Upper lobe of right lung (tissue), 1 donor: ENCODE measurements around the gene PRICKLE1. TPM values are rescaled to one million over a fixed set of nuclear protein-coding genes. Genes with fewer than 3 reads are reported as not detected.

Experiments
- ATAC-seq: fragments of 200-7000 bp; cut with Tn5 transposase; one replicate; pipeline ENCODE4 v1.9.1; 2020; ENCODE audit warnings: mild to moderate bottlenecking, moderate library complexity
- DNase-seq: peaks from one replicate; pipeline ENCODE4 v3.0.0-alpha.2; 2020
- H3K27ac ChIP-seq: fragments of 200-600 bp; one replicate; pipeline ENCODE4 v1.8.0; 2022
- H3K27me3 ChIP-seq: fragments of 200-600 bp; one replicate; pipeline ENCODE4 v1.8.0; 2022; ENCODE audit warnings: mild to moderate bottlenecking
- H3K36me3 ChIP-seq: fragments of 200-600 bp; one replicate; pipeline ENCODE4 v1.8.0; 2022
- H3K4me1 ChIP-seq: fragments of 200-600 bp; one replicate; pipeline ENCODE4 v1.8.0; 2022
- H3K4me3 ChIP-seq: fragments of 200-600 bp; one replicate; pipeline ENCODE4 v1.8.0; 2022; ENCODE audit warnings: mild to moderate bottlenecking
- H3K9me3 ChIP-seq: fragments of 200-600 bp; one replicate; pipeline ENCODE4 v1.8.0; 2022
- intact Hi-C: fragments of 100-400 bp; cut with DNase I; formaldehyde crosslinking; loops from one replicate; pipeline ENCODE4 v1.11.0; 2022
- total RNA-seq: library from RNA; stranded (reverse); fragmentation: NEBNext Ultra II Directional; extraction: Animal tissue kit (Norgen Biotek cat#: 25700); gene quantifications from one replicate; pipeline ENCODE4 v1.2.1, GENCODE V29; 2021
- TF ChIP-seq, protein P1 (sequence below): fragments of 200-600 bp; IDR thresholded peaks from one replicate; pipeline ENCODE4 v1.8.0; 2022; ENCODE audit warnings: antibody characterized with exemption
- donor health status: DM: no; HTN: yes; CAD: no; lungs with severe emphysema.

PRICKLE1 gene
- total RNA-seq, 1 donor from 2014 or later: 18.4 TPM

DNA sequence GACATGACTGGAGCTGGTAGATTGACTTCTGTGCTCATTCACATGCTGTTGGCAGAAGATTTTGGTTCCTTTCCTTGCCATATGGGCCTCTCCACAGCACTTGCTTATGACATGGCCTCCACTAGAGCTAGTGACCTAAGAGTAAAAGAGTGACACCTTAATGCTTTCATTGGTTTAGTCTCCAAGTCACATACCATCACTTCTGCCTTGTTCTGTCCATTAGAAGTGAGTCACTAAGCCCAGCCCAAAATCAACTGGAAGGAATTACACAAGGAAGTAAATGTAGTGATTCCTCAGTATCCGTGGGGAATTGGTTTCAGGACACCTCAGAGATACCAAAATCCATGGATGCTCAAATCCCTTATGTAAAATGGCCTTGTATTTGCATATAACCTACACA, 182.2 kb downstream of the PRICKLE1 start:
- H3K36me3 ChIP-seq: no peaks in the 10 kb centered on the region
- TF ChIP-seq, protein P1, sequence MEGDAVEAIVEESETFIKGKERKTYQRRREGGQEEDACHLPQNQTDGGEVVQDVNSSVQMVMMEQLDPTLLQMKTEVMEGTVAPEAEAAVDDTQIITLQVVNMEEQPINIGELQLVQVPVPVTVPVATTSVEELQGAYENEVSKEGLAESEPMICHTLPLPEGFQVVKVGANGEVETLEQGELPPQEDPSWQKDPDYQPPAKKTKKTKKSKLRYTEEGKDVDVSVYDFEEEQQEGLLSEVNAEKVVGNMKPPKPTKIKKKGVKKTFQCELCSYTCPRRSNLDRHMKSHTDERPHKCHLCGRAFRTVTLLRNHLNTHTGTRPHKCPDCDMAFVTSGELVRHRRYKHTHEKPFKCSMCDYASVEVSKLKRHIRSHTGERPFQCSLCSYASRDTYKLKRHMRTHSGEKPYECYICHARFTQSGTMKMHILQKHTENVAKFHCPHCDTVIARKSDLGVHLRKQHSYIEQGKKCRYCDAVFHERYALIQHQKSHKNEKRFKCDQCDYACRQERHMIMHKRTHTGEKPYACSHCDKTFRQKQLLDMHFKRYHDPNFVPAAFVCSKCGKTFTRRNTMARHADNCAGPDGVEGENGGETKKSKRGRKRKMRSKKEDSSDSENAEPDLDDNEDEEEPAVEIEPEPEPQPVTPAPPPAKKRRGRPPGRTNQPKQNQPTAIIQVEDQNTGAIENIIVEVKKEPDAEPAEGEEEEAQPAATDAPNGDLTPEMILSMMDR: no peak
- H3K4me1 ChIP-seq: no peaks in the 10 kb centered on the region
- H3K4me3 ChIP-seq: no peak overlapping the region
- ATAC-seq (no peak), DNase-seq (no peak)
- no peak overlapping the region for H3K27ac ChIP-seq
- H3K9me3 ChIP-seq: no peaks in the 10 kb centered on the region
- intact Hi-C loops: no loop called here
- no peaks in the 10 kb centered on the region for H3K27me3 ChIP-seq
